Measurements from ENCODE around the gene SEZ6L. TPM values are rescaled to one million over a fixed set of nuclear protein-coding genes. Genes with fewer than 3 reads are reported as not detected.
A peak's percentile ranks its signal among the peaks of the same experiment; 100 is the strongest.

SEZ6L gene
- not detected in 2 replicates for total RNA-seq (2014; rRNA removed; shearing (Covaris generic))

DNA sequence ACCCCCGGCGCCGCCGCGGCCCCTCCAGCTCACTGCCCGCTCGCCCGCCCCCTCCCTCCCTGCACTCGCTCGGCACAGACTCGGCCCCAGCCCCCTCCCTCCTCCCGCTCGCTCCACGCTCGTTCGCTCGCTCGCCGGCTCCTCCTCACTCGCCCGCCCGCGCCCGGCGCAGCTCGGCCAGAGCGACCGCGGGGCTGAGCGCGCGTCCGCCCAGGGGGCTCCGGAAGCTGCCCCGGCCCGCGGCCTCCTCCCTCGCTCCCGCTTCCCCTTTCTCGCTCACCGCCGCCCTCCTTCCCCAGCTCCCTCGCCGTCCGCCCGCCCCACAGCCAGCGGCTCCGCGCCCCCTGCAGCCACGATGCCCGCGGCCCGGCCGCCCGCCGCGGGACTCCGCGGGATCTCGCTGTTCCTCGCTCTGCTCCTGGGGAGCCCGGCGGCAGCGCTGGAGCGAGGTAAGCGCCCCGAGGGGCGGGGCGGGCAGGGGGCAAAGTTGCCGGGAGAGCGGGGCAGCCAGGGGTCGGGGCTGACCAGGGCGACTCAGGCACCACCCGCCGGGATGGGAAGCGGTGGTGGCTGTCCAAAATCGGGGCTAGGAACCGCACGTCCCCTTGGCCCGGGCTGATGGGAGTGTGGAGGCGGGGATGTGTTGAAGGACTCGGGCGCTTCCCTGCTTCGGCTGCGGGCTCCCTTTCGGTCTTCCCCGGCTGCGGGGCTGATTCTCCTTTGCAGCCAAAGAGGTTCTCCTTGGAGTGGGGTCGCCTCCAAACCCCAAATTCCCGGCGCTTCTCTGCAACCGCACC lies at the start of gene SEZ6L:
Gene SEZ6L, plus strand, starts transcription at position 148 of the 797 bp plus-strand sequence. Its CDS starts 208 bp downstream, at position 356.
- DNase-seq (ENCODE audit: low spot score) = peak; percentile 77
- in situ Hi-C loops (cut with HindIII; ENCODE audit: low sequenced_read_pairs) = no loop called here

DNA sequence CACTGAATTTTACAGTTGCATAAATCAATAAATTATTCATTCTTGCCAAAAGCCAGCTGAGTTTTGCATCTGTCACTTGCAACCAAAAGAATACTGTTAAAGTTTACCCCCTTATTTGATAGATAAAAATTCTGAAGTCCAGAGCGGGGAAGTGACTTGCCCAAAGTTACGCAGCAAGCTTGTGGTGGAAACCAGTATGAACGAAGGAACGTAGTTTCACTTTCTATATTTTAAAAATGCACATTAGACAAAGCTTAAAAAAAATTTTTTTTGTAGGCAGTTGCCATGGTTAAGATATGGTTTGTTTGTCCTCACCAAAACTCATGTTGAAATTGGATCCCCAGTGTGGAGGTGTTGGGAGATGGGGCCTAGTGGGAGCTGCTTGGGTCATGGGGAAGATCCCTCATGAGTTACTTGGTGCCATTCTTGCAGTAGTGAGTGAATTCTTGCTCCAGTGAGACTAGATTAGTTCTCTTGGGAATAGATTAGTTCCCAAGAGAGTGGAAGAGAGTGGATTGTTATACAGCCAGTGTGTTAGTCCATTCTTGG lies 46.3 kb upstream of the SEZ6L start:
- DNase-seq (ENCODE audit: low spot score) = no peak
- in situ Hi-C loops (cut with HindIII; ENCODE audit: low sequenced_read_pairs) = no loop called here

DNA sequence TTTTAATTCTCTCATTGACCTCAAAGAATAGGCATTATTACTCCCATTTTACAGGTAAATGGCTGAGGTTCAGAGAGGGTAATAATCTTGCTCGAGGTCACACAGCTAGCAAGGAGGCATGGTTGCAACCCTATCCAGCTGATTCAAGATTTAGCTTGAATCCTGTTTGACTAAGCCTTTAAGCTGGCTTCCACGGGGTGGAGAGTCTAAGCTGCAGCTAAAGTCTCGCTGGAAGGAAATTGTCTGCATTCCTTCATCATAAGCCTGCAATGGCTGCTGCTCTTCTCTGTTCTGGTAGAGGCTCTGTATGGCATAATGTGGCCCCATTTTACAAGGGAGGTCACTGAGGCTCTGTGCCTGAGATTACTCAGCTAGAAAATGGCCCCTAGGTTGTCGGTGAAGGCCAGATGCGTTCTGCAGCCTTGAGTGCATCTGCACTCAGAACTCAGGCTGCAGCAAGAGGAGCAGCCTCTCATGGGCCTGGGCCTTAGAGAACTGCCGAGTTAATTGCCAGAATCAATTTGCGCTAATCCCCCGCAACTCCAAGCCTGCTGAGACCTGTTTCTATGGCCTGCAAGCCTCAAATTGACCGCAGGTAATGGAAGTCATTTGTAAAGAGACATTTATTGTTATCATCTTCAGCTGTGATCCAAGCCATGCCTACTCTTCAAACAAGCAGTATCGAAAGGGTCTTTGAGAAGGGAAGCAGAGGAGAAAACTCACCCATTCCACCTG lies 44.1 kb upstream of the SEZ6L start:
- DNase-seq (ENCODE audit: low spot score) = no peak
- in situ Hi-C loops (cut with HindIII; ENCODE audit: low sequenced_read_pairs) = no loop called here

DNA sequence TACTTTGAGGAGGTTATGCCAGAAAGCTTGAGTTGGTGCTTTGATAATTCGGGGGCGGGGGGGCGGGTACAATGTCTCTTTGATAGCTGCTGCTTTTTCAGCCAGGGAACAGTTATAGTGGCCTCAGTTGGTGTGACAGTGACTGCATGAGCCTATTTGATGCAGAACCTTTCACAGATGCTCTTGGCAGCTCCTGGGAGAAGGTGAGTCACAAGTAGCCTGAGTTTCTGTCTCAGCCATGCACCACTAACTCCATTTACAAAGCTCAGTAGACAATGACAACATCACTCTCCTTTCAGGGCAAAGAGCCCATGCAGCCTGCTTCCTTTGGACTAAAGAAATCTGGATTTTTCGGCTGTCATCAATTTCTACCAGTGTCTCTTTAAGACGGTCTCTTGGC lies 42.1 kb upstream of the SEZ6L start:
- DNase-seq (ENCODE audit: low spot score) = no peak
- in situ Hi-C loops (cut with HindIII; ENCODE audit: low sequenced_read_pairs) = no loop called here

DNA sequence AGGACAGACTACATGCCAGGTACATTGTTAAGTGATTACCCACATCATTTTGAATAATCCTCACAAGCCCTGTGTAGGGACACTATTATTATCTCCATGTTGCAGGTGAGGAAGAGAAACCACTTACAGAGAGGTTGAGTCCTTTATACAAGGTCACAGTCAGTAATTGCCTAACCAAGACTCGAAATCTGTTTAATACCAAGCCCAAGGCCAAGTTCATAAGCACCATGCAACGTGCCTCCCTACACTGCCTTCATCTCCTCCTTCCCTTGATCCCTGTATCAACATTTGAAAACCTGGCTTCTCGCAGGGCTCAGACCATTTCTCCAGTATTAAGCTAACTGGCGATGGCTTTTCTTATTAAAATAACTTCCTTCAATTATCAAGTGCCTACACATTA lies 41.7 kb upstream of the SEZ6L start:
- no peak for DNase-seq (ENCODE audit: low spot score)
- in situ Hi-C loops (cut with HindIII; ENCODE audit: low sequenced_read_pairs) = no loop called here

DNA sequence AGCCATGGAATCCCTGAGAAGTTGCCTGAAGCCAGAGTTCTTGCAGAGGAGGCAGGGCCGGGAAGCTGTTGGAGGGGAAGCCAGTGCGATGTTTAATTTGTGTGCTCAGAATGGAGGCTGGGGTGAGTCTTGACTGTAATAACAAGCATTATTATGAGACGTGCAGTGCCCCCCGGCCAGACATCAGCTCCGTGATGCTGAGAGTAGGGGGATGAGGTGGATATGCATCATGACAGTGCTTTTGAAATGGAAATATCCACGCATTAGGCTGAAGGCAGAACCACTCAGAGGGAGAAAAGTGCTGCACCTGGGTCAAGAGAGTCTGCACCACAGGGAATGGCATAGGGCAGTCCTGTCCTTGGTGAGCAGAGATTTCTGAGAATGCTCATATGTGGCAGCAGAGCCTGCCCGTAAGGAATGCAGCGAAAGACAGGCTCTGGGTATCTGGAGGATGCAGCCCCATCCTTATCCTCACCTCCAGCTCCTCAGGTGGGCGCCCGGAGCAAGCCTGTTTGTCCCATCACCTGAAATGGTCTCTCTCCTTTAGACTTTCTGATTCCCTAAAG lies 37.6 kb upstream of the SEZ6L start:
- in situ Hi-C loops (cut with HindIII; ENCODE audit: low sequenced_read_pairs) = no loop called here
- no peak for DNase-seq (ENCODE audit: low spot score)

DNA sequence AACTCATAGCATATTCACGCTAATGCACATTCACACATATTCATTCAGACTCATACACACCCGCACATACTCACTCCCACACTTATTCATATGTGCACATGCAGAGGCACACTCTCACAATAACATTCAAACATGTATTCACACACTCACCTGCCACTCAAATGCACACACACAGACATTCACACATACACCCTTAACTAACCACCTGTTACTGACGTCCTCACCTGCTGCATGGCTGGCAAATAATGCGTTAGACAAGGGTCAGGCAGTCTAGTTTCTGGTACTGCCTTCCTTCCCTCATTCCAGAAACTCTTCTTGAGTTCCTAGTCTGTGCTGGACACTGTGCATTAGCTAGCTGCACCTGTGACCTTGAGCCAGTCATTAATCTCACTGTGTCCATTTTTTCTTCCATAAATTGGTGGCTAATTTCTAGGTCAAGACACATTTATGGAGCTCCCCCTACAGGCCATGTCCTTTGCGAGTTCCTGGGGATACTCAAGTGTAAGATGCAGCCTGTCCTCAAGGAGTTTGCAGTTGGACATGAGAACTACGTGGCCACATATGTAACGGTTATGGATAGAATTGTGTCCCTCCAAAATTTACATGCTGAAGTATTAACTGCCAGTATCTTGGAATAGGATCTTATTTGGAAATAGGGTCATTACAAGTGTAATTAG lies 34.5 kb upstream of the SEZ6L start:
- DNase-seq (ENCODE audit: low spot score) = no peak
- in situ Hi-C loops (cut with HindIII; ENCODE audit: low sequenced_read_pairs) = no loop called here

DNA sequence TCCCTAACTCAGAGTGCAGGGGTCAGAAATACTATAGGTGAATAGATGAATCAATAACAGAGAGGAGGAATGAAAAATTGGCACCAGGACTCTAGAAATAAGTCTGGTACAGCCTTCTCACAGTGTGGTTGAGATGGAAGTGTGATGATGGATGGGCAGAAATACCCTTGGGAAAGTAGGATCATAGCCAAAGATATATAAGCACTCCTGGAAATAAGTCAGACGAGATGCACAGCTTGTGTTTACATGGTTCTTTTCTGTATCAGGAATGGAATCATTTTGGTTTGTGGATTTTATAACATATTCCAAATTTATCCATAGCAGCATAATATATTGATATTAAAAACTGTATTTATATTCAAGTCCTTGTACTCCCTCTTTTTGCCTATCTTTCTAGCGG lies 33.5 kb upstream of the SEZ6L start:
- in situ Hi-C loops (cut with HindIII; ENCODE audit: low sequenced_read_pairs) = no loop called here
- DNase-seq (ENCODE audit: low spot score) = no peak

DNA sequence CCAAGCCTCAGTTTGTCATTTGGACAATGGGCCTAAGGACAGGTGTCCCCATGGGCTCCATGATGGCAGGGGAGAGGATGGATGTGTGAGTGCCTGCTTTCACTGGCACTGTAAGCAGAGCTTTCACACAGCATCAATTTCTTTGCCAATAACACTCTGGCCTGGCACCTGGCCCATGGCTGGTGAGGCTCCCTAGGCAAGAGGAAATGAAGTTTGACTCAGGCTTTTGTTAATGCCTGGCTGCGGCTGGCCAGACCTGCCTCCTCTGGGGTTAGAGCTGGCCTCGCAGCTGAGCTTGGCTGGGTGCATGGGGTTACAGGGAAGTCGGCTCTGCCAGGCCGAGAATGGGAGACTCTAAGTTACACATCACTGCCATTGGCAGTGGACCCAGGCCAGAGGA lies 30.0 kb upstream of the SEZ6L start:
- peak; percentile 66 for DNase-seq (ENCODE audit: low spot score)
- in situ Hi-C loops (cut with HindIII; ENCODE audit: low sequenced_read_pairs) = no loop called here

DNA sequence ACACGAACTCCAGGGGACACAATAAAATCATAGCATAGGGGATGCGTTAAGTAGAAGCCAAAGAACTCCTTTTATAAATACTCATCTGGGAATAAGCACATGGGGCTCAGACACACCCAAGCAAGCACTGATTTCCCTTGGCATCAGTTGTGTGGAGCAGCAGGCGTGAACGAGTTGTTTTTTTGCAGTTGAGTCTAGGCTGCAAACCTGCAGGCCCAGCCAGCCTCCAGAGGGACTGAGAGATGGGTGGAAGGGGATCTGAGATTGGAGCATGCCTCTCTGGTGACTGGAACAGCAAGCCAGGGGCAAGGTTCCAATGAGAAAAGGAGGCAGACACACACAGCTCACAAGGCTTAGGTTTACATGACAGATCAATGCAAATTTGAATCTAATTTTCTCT lies 27.4 kb upstream of the SEZ6L start:
- in situ Hi-C loops (cut with HindIII; ENCODE audit: low sequenced_read_pairs) = no loop called here
- DNase-seq (ENCODE audit: low spot score) = no peak

DNA sequence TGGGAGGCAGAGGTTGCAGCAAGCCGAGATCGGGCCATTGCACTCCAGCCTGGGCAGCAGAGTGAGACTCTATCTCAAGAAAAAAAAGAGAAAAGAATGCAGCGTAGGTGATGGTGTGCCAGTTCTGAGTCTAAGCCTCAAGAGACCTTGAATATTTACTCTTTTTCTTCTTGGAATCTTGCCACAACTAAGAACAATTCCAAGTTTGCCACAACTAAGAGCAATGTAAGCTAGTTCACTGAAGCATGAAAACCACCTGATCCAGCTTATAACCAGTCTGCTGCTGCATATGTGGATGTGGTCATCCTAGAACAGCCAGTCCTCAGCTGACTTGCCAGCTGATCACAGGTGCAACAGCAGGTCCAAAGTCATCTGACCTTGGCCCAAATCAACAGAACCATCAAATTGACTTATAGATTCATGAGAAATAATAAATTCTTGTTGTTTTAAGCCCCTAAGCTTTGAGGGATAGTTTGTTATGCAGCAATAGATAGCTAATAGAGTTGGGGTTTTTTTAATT lies 25.4 kb upstream of the SEZ6L start:
- in situ Hi-C loops (cut with HindIII; ENCODE audit: low sequenced_read_pairs) = no loop called here
- DNase-seq (ENCODE audit: low spot score) = no peak

DNA sequence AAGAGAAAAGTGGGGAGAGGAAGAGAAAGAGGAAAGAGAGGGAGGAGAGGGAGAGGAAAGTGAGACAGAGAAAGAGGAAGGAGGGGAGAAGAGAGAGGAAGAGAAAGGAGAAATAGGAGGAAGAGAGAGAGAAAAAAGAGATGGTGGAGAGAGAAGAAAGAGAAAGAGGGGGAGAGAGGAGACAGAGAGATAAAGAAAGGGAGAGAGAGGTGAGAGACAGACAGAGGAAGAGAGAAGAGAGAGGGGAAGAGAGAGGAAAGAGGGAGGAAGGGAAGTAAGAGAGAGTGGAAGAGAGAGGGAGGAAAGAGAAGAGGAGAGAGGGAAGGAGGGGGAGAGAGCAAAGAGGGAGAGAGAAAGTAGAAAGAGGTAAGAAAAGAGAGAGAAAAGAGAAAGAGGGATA lies 9.4 kb upstream of the SEZ6L start:
- in situ Hi-C loops (cut with HindIII; ENCODE audit: low sequenced_read_pairs) = no loop called here

DNA sequence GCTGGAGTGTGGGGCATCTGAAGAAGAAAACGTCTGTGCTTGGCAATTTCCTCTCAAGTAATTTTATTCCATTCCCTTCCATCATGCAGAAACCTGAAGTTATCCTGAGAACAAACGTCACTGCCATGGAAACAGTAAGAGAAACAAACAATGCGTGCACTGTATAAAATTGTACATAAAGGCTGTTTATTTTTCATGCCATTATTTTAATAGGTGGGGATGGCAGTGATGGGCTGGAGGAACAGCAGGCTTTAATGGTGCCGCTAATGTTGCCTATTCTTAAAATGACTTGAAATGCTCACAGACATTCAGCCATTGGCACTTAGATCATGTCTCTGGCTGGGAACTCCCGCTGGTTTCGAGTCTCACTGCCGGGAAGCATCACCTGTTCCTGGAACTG lies 7.5 kb upstream of the SEZ6L start:
- no peak for DNase-seq (ENCODE audit: low spot score)
- in situ Hi-C loops (cut with HindIII; ENCODE audit: low sequenced_read_pairs) = no loop called here

More for the DNA sequence above, 9.4 kb upstream of the SEZ6L start:
- no peak for DNase-seq (ENCODE audit: low spot score)

DNA sequence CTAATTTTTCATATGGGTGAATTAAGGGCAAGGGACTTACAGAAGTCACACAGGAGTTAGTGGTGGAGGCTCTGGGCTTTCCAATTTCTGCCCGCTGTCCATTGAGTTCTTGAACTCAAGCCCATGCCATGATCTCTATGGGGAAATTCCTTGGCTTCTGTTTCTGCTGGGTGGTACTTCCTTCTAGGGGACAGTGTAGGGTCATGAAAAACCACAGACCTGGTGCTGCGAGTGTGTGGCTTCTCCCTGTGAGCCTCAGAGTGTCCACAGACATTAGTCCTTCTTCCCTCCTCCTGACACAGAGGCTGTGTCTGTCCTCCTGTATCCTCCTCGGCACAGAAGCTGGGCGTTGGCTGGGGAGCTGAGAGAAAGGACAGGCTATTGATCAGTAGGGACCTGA lies 6.3 kb upstream of the SEZ6L start:
- in situ Hi-C loops (cut with HindIII; ENCODE audit: low sequenced_read_pairs) = no loop called here
- DNase-seq (ENCODE audit: low spot score) = no peak

DNA sequence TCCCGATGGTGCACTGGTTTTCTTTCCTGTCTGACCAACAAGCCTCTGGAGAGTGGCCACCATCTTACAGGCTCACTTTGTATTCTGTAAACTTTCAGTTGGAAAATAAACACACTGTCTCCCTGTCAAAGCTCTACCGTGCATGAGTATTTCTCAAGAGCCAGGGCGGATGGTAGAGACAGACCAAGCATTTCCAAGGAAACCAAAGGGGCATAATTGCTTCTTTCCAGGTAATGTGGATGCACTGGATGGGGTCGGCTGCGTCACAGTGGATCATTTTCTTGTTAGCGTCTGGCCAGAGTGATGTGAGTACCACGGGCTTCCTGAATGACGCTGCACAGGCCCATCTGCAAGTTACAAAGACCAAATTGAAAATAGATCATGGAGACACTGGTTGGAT lies 5.1 kb upstream of the SEZ6L start:
- DNase-seq (ENCODE audit: low spot score) = no peak
- in situ Hi-C loops (cut with HindIII; ENCODE audit: low sequenced_read_pairs) = no loop called here

DNA sequence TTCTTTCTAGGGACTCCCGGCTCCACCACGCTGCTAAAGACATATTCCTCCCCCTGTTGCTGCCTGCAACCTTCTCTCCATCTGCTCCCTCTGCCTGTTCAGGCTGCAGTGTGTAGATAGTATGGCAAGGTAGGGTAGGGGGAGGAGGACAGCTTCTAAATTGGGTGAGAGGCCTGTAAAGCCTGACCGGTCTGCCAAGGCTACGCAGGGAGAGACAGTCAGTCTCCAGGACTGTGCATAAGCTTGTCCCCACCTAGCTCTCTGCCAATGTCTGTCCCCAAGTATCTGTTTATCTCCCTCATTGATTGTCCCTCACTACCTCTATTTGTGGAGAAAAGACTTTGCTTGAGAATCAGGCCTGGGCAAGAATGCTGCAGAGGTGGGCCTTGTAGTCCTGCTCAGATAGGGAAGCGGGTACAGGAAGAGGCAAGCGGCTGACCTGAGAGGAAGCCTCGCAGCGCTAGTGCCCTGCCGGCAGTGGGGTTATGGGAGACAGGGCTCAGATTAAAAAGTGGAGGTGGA lies 871 bp upstream of the SEZ6L start:
- DNase-seq (ENCODE audit: low spot score) = peak; percentile 53
- in situ Hi-C loops (cut with HindIII; ENCODE audit: low sequenced_read_pairs) = no loop called here

DNA sequence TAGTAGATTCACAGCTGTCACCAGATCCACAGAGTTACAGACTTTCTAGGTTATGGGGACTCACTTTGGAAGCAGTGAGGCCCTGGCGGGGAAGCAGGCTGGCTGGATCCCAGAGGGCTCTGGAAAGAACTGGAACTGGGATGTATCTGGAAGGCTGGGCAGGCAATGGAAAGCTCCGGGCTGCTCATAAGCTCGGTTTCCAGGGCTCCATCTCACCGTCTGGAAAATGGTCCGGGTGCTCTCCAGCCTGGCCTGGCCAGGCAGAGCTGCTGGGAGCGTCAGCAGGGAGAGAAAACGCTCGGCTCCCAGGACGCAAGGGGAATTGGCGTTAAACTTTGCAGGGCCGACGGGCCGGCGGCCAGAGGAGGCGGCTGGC lies 335 bp upstream of the SEZ6L start:
- in situ Hi-C loops (cut with HindIII; ENCODE audit: low sequenced_read_pairs) = no loop called here
- peak; percentile 76 for DNase-seq (ENCODE audit: low spot score)

DNA sequence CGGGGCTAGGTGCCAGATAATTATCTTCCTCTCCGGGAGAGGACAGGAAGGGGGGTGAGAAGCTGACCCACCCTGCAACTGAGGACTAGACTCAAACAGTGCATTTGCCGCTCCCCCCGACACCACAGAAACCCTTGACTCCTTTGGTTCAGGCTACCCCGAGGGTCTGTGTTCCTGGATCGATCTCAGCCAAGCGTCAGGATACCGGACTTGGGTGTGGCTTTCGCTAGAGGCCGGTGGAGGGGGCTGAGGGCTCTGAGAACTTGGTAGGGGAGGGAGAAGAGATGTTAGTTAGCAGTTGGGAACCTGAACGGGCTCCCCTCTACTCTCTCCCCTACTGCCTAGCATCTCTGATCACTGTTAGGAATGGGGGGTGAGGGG lies 840 bp downstream of the SEZ6L start:
- peak; percentile 37 for DNase-seq (ENCODE audit: low spot score)
- in situ Hi-C loops (cut with HindIII; ENCODE audit: low sequenced_read_pairs) = no loop called here

Data from G401 (cell line).